CD14-positive monocyte (primary cell): ENCODE data around the gene NOP16. TPM values are rescaled to one million over a fixed set of nuclear protein-coding genes. Genes with fewer than 3 reads are reported as not detected.
A peak's percentile ranks its signal among the peaks of the same experiment; 100 is the strongest.

Source experiments
- DNase-seq, 3 donors: peaks; one replicate each; pipeline ENCODE4 v3.0.0-alpha.2; 2011 to 2022
- H2AFZ ChIP-seq: 2 replicates; pipeline ENCODE4 v1.6.0; 2012; ENCODE audit warnings: mild to moderate bottlenecking, low read depth, low read length, inconsistent platforms; ENCODE audit not compliant: insufficient read depth, poor library complexity, severe bottlenecking
- H3K27ac ChIP-seq, 2 donors: 1 replicate in 1 of 2; 2 replicates in 1 of 2; pipeline ENCODE4 v1.5.1; 2012 to 2013; ENCODE audit warnings: low read length in 2 of 2, control low read depth in 1 of 2, inconsistent platforms in 1 of 2, low read depth in 1 of 2, mild to moderate bottlenecking in 1 of 2
- H3K27me3 ChIP-seq, 2 donors: one replicate each; pipeline versions ENCODE4 v1.6.0 to v1.6.1; 2011 to 2013; ENCODE audit warnings: low read length in 2 of 2; ENCODE audit not compliant: control insufficient read depth in 2 of 2, insufficient read depth in 2 of 2
- H3K36me3 ChIP-seq, 2 donors: replicated peaks in 1 of 2; 1 replicate in 1 of 2; 2 replicates in 1 of 2; pipeline versions ENCODE4 v1.5.1 to v1.6.1; 2012 to 2013; ENCODE audit warnings: low read length in 2 of 2, control low read depth in 1 of 2, inconsistent platforms in 1 of 2, mild to moderate bottlenecking in 1 of 2; ENCODE audit not compliant: insufficient read depth in 2 of 2, control insufficient read depth in 1 of 2
- H3K4me1 ChIP-seq, 2 donors: 1 replicate in 1 of 2; 2 replicates in 1 of 2; pipeline versions ENCODE4 v1.5.1 to v1.6.1; 2012 to 2013; ENCODE audit warnings: low read length in 2 of 2, control low read depth in 1 of 2, inconsistent platforms in 1 of 2, mild to moderate bottlenecking in 1 of 2, moderate library complexity in 1 of 2; ENCODE audit not compliant: insufficient read depth in 2 of 2, control insufficient read depth in 1 of 2
- H3K4me2 ChIP-seq: replicated peaks from 2 replicates; pipeline ENCODE3; 2012; ENCODE audit warnings: low read length, moderate library complexity, mild to moderate bottlenecking; ENCODE audit not compliant: poor library complexity, severe bottlenecking; ENCODE audit errors: extremely low read depth
- H3K4me3 ChIP-seq, 3 experiments: fragments of 200-600 bp in 1 of 3; sonication (generic) in 1 of 3; replicated peaks in 1 of 3; 1 replicate in 2 of 3; 2 replicates in 1 of 3; pipeline ENCODE4 v1.5.1; 2011 to 2013; ENCODE audit warnings: low read length in 3 of 3, mild to moderate bottlenecking in 3 of 3, control low read depth in 2 of 3, low read depth in 2 of 3, inconsistent platforms in 1 of 3, moderate library complexity in 1 of 3
- H3K79me2 ChIP-seq: 2 replicates; pipeline ENCODE4 v1.6.0; 2012; ENCODE audit warnings: mild to moderate bottlenecking, control low read depth, inconsistent platforms, low read length, moderate library complexity; ENCODE audit not compliant: insufficient read depth
- H3K9ac ChIP-seq: 2 replicates; pipeline ENCODE4 v1.6.0; 2017; ENCODE audit warnings: low read length, mild to moderate bottlenecking; ENCODE audit not compliant: insufficient read depth, poor library complexity, severe bottlenecking
- H3K9me3 ChIP-seq, 2 donors: replicated peaks in 1 of 2; 1 replicate in 1 of 2; 2 replicates in 1 of 2; pipeline versions ENCODE4 v1.5.1 to v1.6.1; 2012 to 2013; ENCODE audit warnings: low read length in 2 of 2, control low read depth in 1 of 2; ENCODE audit not compliant: control insufficient read depth in 1 of 2, insufficient read depth in 1 of 2
- H4K20me1 ChIP-seq: 2 replicates; pipeline ENCODE4 v1.6.0; 2012; ENCODE audit warnings: mild to moderate bottlenecking, low read length, control low read depth, moderate library complexity; ENCODE audit not compliant: insufficient read depth
- H3K27ac Mint-ChIP-seq, 7 donors: one replicate each; pipeline ENCODE4 v1.8.0; 2020; ENCODE audit warnings: mild to moderate bottlenecking in 7 of 7, mixed read lengths in 7 of 7, moderate library complexity in 6 of 7, inconsistent platforms in 2 of 7
- H3K27me3 Mint-ChIP-seq, 3 donors: one replicate each; pipeline ENCODE4 v1.8.0; 2021 to 2022; ENCODE audit warnings: low read depth in 3 of 3, mild to moderate bottlenecking in 3 of 3, mixed read lengths in 3 of 3, moderate library complexity in 3 of 3, inconsistent platforms in 1 of 3
- H3K36me3 Mint-ChIP-seq, 2 donors: one replicate each; pipeline ENCODE4 v1.8.0; 2020; ENCODE audit warnings: mixed read lengths in 2 of 2, inconsistent platforms in 1 of 2, mild to moderate bottlenecking in 1 of 2
- H3K4me1 Mint-ChIP-seq: one replicate; pipeline ENCODE4 v1.8.0; 2020; ENCODE audit warnings: mild to moderate bottlenecking, mixed read lengths
- H3K4me3 Mint-ChIP-seq, 2 donors: one replicate each; pipeline ENCODE4 v1.8.0; 2020; ENCODE audit warnings: mild to moderate bottlenecking in 2 of 2, mixed read lengths in 2 of 2, moderate library complexity in 1 of 2
- H3K9me3 Mint-ChIP-seq, 7 donors: one replicate each; pipeline ENCODE4 v1.8.0; 2020 to 2022; ENCODE audit warnings: mixed read lengths in 7 of 7, mild to moderate bottlenecking in 6 of 7, moderate library complexity in 6 of 7, inconsistent platforms in 2 of 7
- WGBS: methylation state at CpG from one replicate; pipeline ENCODE4 v1.1.5; 2013; ENCODE audit warnings: missing lambda C conversion rate; ENCODE audit not compliant: insufficient coverage; 5-methylcytosine and 5-hydroxymethylcytosine counted together
- intact Hi-C, 2 donors: fragments of 100-400 bp; cut with micrococcal nuclease; formaldehyde crosslinking; loops; one replicate each; pipeline versions ENCODE4 v1.15.0 to v1.15.1; 2023
- polyA plus RNA-seq, 3 donors: library from polyadenylated mRNA; depleted of rRNA in 1 of 3; unstranded in 2 of 3; stranded (reverse) in 1 of 3; fragments of 300-500 nt in 2 of 3; fragments of >200 nt in 1 of 3; fragmentation: Illumina TruSeq in 2 of 3; gene quantifications; 1 replicate in 2 of 3; 2 replicates in 1 of 3; pipeline ENCODE4 v1.2.3, GENCODE V29; 2012 to 2021
- TF ChIP-seq, protein P1 (sequence below): fragments of 200-600 bp; IDR thresholded peaks from one replicate; pipeline ENCODE4 v1.8.0; 2022; ENCODE audit warnings: antibody characterized with exemption, mild to moderate bottlenecking

The NOP16 gene
- polyA plus RNA-seq, 3 donors: 17.2 to 23.4 (median 17.6) TPM

DNA sequence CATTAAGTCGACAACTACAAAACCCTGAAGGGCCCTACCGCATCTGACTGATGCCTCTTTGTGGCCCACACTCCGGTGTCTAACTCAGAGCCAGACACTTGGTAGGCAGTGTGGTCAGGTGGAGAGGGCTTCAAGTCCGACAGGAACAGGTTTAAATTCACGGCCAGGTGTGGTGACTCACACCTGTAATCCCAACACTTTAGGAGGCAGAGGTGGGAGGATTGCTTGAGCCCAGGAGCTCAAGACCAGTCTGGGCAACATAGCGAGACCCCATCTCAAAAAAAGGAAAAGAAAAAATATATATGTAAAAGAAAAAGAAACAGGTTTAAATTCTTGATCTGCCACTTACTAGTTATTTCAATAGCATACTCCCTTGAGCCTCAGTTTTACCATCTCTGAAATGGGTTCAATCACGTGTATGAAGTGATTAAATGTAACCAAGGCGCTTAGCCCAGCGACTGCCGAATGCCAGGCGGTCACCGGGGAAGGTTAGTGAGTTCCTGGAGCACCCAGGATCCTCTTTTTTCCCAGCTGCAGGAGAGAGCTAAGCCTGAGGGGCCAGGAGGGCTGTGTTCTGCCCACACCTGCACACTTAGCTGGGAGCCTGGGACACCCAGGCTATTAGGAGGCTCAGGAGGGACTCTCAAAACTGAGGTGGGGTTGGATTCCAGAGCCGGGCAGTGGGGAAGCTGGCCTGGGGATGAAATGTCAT is 27.0 kb upstream of the NOP16 start:
- peaks cover 2 to 5% (median 2%) of the 10 kb centered on the region in 3 donors for H3K27me3 Mint-ChIP-seq
- peak overlapping the region; percentile 85 for H2AFZ ChIP-seq
- peak overlapping the region; percentile 79 to 87 for H3K4me3 Mint-ChIP-seq
- peaks cover 36% of the 10 kb centered on the region for H3K79me2 ChIP-seq
- H3K9ac ChIP-seq: peak overlapping the region; percentile 95
- intact Hi-C loops: loop anchor here (5.0 to 10.0 kb wide), 3 partner anchors 119 to 1719 kb away; partner anchors contain the start of genes RMND5B (in 1 of the 2) and RNF44 (in 1 of the 2)
- 90% methylated on average over 6 of the region's 13 CpGs for WGBS
- H3K4me1 Mint-ChIP-seq: peaks cover 48% of the 10 kb centered on the region
- H4K20me1 ChIP-seq: peaks cover 23% of the 10 kb centered on the region
- DNase-seq: no peak
- peak overlapping the region; percentile 14 to 85 (median 63) for H3K27ac Mint-ChIP-seq
- peaks cover 16 to 23% of the 10 kb centered on the region in 2 donors for H3K4me1 ChIP-seq
- no peaks in the 10 kb centered on the region for H3K9me3 Mint-ChIP-seq
- TF ChIP-seq, protein P1, sequence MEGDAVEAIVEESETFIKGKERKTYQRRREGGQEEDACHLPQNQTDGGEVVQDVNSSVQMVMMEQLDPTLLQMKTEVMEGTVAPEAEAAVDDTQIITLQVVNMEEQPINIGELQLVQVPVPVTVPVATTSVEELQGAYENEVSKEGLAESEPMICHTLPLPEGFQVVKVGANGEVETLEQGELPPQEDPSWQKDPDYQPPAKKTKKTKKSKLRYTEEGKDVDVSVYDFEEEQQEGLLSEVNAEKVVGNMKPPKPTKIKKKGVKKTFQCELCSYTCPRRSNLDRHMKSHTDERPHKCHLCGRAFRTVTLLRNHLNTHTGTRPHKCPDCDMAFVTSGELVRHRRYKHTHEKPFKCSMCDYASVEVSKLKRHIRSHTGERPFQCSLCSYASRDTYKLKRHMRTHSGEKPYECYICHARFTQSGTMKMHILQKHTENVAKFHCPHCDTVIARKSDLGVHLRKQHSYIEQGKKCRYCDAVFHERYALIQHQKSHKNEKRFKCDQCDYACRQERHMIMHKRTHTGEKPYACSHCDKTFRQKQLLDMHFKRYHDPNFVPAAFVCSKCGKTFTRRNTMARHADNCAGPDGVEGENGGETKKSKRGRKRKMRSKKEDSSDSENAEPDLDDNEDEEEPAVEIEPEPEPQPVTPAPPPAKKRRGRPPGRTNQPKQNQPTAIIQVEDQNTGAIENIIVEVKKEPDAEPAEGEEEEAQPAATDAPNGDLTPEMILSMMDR: no peak
- peaks cover 11 to 20% of the 10 kb centered on the region in 2 donors for H3K36me3 Mint-ChIP-seq
- no peaks in the 10 kb centered on the region for H3K27me3 ChIP-seq
- no peaks in the 10 kb centered on the region for H3K9me3 ChIP-seq
- peak overlapping the region; percentile 85 for H3K4me2 ChIP-seq
- peaks cover 5 to 12% of the 10 kb centered on the region in 2 donors for H3K36me3 ChIP-seq
- H3K4me3 ChIP-seq: peak overlapping the region; percentile 65 to 92 (median 76)
- H3K27ac ChIP-seq: peak overlapping the region; percentile 20 to 85

DNA sequence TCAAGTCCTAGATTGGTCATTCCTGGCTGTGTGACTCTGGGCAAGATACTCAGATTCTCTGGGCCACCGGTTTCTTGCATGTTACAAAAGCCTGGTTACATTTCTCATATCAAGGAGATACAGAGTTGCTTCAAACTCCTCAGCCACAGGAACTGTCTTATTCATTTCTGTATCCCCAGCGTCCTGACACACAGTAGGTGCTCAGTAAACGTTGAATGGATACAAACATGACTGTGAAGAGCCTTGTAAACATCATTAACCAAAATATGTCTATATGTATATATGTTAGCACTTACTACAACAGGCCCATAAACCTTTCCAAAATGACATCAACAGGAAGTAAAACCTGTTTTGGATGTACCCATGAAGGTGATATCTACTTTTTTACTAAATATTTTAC is 26.3 kb upstream of the NOP16 start:
- Histone ChIP-seq H3K36me3 (peaks cover 10 to 18% of the 10 kb centered on the region in 2 donors), H4K20me1 (peaks cover 24% of the 10 kb centered on the region), H3K9ac (no peak overlapping the region), H3K9me3 (no peaks in the 10 kb centered on the region), H3K4me2 (no peak overlapping the region), H3K79me2 (peaks cover 36% of the 10 kb centered on the region), H3K27me3 (no peaks in the 10 kb centered on the region), H3K27ac (no peak overlapping the region), H3K4me1 (peaks cover 16 to 23% of the 10 kb centered on the region in 2 donors), H3K4me3 (peak overlapping the region in 1 of 3 experiments; percentile 92), H2AFZ (no peak overlapping the region)
- Mint-ChIP-seq H3K4me1 (peaks cover 48% of the 10 kb centered on the region), H3K27me3 (peaks cover 2 to 5% (median 2%) of the 10 kb centered on the region in 3 donors), H3K36me3 (peaks cover 18 to 24% of the 10 kb centered on the region in 2 donors), H3K27ac (peak overlapping the region in 2 of 7 donors; percentile 58 to 68), H3K4me3 (no peak overlapping the region), H3K9me3 (no peaks in the 10 kb centered on the region)
- DNase-seq: no peak
- TF ChIP-seq, protein P1: no peak
- no CpG with 5 or more reads among the region's 3 CpGs for WGBS
- intact Hi-C loops: loop anchor here (5.0 to 10.0 kb wide), 3 partner anchors 120 to 1720 kb away; partner anchors contain the start of genes RMND5B (in 1 of the 2) and RNF44 (in 1 of the 2)
